Urinary bladder (tissue), 4 donors: ENCODE data around the gene RRP36. TPM values are rescaled to one million over a fixed set of nuclear protein-coding genes. Genes with fewer than 3 reads are reported as not detected.
"Not testable (repeated sequence)": the region's sequence is repeated elsewhere in the genome, so short reads cannot be mapped to it uniquely, and the experiment has no call there.

ENCODE experiments used
- DNase-seq: peaks from one replicate; pipeline ENCODE4 v3.0.0-alpha.2; 2015; ENCODE audit errors: extremely low spot score
- H3K27ac ChIP-seq: one replicate; pipeline ENCODE4 v1.5.1; 2013; ENCODE audit warnings: low read depth, mild to moderate bottlenecking, moderate library complexity
- H3K36me3 ChIP-seq: one replicate; pipeline ENCODE4 v1.6.1; 2013; ENCODE audit warnings: mild to moderate bottlenecking, moderate library complexity; ENCODE audit not compliant: insufficient read depth
- H3K4me1 ChIP-seq: one replicate; pipeline ENCODE4 v1.6.1; 2013; ENCODE audit warnings: mild to moderate bottlenecking, moderate library complexity; ENCODE audit not compliant: insufficient read depth
- H3K4me3 ChIP-seq: one replicate; pipeline ENCODE4 v1.5.1; 2013; ENCODE audit warnings: low read depth, low read length
- WGBS: extraction: QIAGEN DNeasy Blood & Tissue Kit; methylation state at CpG from one replicate; pipeline ENCODE4 v1.1.7; 2013; 5-methylcytosine and 5-hydroxymethylcytosine counted together
- polyA plus RNA-seq: library from polyadenylated mRNA; stranded (reverse); fragments of 200-250 nt; gene quantifications from one replicate; pipeline ENCODE4 v1.2.3, GENCODE V29; 2013
- total RNA-seq: library from RNA; depleted of rRNA; stranded (reverse); fragments of >200 nt; gene quantifications from one replicate; pipeline ENCODE4 v1.2.3, GENCODE V29; 2014
- donor health status: healthy with polysubstance abuse.
- donor health status: healthy.

RRP36 gene
- total and polyA plus RNA-seq, 2 donors: 37.1 to 38.1 TPM

- no peaks in the 10 kb centered on the region for H3K36me3 ChIP-seq
- H3K27ac ChIP-seq: no peak overlapping the region
- no peak overlapping the region for H3K4me3 ChIP-seq
- DNase-seq: no peak
- H3K4me1 ChIP-seq: no peaks in the 10 kb centered on the region
- WGBS: 43% methylated on average over 1 of the region's 1 CpG
These were observed 32.9 kb upstream of the RRP36 start for GRCh38 chr6:42988486-42989020.

GRCh38 chr6:42989923-42990322 lies 31.5 kb upstream of the RRP36 start:
- no peak overlapping the region for H3K27ac ChIP-seq
- 74% methylated on average over 5 of the region's 5 CpGs for WGBS
- no peaks in the 10 kb centered on the region for H3K36me3 ChIP-seq
- H3K4me3 ChIP-seq: no peak overlapping the region
- DNase-seq: no peak
- no peaks in the 10 kb centered on the region for H3K4me1 ChIP-seq

- WGBS: 88% methylated on average over 2 of the region's 2 CpGs
- Histone ChIP-seq H3K36me3 (no peaks in the 10 kb centered on the region), H3K4me1 (no peaks in the 10 kb centered on the region), H3K4me3 (no peak overlapping the region), H3K27ac (no peak overlapping the region)
- no peak for DNase-seq
These were observed 28.0 kb upstream of the RRP36 start for GRCh38 chr6:42993445-42993844.

GRCh38 chr6:42996513-42996912 lies 24.9 kb upstream of the RRP36 start:
- no peak for DNase-seq

GRCh38 chr6:42998205-42998604 lies 23.2 kb upstream of the RRP36 start:
- not testable (repeated sequence) for H3K4me1 ChIP-seq, H3K36me3 ChIP-seq, DNase-seq, H3K27ac ChIP-seq, H3K4me3 ChIP-seq
- 96% methylated on average over 9 of the region's 9 CpGs for WGBS

More at GRCh38 chr6:42996513-42996912, 24.9 kb upstream of the RRP36 start:
- Histone ChIP-seq H3K36me3 (no peaks in the 10 kb centered on the region), H3K4me1 (no peaks in the 10 kb centered on the region), H3K27ac (no peak overlapping the region), H3K4me3 (no peak overlapping the region)

GRCh38 chr6:43001843-43002242 lies 19.6 kb upstream of the RRP36 start:
- DNase-seq: no peak

GRCh38 chr6:43005844-43006243 lies 15.6 kb upstream of the RRP36 start:
- 90% methylated on average over 5 of the region's 5 CpGs for WGBS
- Histone ChIP-seq H3K4me1 (no peaks in the 10 kb centered on the region), H3K36me3 (peaks cover 5% of the 10 kb centered on the region), H3K4me3 (no peak overlapping the region), H3K27ac (no peak overlapping the region)
- DNase-seq: no peak

More at GRCh38 chr6:43001843-43002242, 19.6 kb upstream of the RRP36 start:
- no peaks in the 10 kb centered on the region for H3K4me1 ChIP-seq
- no peaks in the 10 kb centered on the region for H3K36me3 ChIP-seq
- H3K4me3 ChIP-seq: no peak overlapping the region
- no peak overlapping the region for H3K27ac ChIP-seq
- 96% methylated on average over 8 of the region's 8 CpGs for WGBS

GRCh38 chr6:43006251-43006650 lies 15.2 kb upstream of the RRP36 start:
- no peak overlapping the region for H3K27ac ChIP-seq
- no peak for DNase-seq
- H3K36me3 ChIP-seq: peaks cover 5% of the 10 kb centered on the region
- H3K4me1 ChIP-seq: no peaks in the 10 kb centered on the region
- WGBS: 93% methylated on average over 11 of the region's 11 CpGs
- no peak overlapping the region for H3K4me3 ChIP-seq

- Histone ChIP-seq H3K4me1 (no peaks in the 10 kb centered on the region), H3K36me3 (peaks cover 5% of the 10 kb centered on the region), H3K27ac (no peak overlapping the region), H3K4me3 (no peak overlapping the region)
- 90% methylated on average over 9 of the region's 9 CpGs for WGBS
- no peak for DNase-seq
These were observed 14.3 kb upstream of the RRP36 start for GRCh38 chr6:43007126-43007525.

GRCh38 chr6:43009124-43009523 lies 12.3 kb upstream of the RRP36 start:
- Histone ChIP-seq H3K4me1 (no peaks in the 10 kb centered on the region), H3K27ac (no peak overlapping the region), H3K4me3 (no peak overlapping the region), H3K36me3 (peaks cover 5% of the 10 kb centered on the region)
- WGBS: 63% methylated on average over 6 of the region's 6 CpGs
- no peak for DNase-seq

- Histone ChIP-seq H3K4me1 (no peaks in the 10 kb centered on the region), H3K27ac (no peak overlapping the region), H3K4me3 (no peak overlapping the region), H3K36me3 (peaks cover 5% of the 10 kb centered on the region)
- WGBS: 79% methylated on average over 6 of the region's 6 CpGs
- DNase-seq: no peak
These were observed 10.2 kb upstream of the RRP36 start for GRCh38 chr6:43011207-43011606.

GRCh38 chr6:43012364-43012763 lies 9.1 kb upstream of the RRP36 start:
- H3K4me3 ChIP-seq: no peak overlapping the region
- no peak for DNase-seq
- 81% methylated on average over 6 of the region's 6 CpGs for WGBS
- no peaks in the 10 kb centered on the region for H3K4me1 ChIP-seq
- peaks cover 1% of the 10 kb centered on the region for H3K36me3 ChIP-seq
- H3K27ac ChIP-seq: no peak overlapping the region

- Histone ChIP-seq H3K4me1 (no peaks in the 10 kb centered on the region), H3K36me3 (peaks cover 1% of the 10 kb centered on the region), H3K4me3 (peak overlapping the region; percentile 55), H3K27ac (peak overlapping the region; percentile 61)
- 2% methylated on average over 25 of the region's 25 CpGs for WGBS
- no peak for DNase-seq
These were observed 8.2 kb upstream of the RRP36 start for GRCh38 chr6:43013097-43013842.

- H3K27ac ChIP-seq: peak within 1 kb of the TSS; percentile 61
- peak within 1 kb of the TSS; percentile 78 for H3K4me3 ChIP-seq
- peaks cover 1% of the 10 kb centered on the region for H3K36me3 ChIP-seq
- peak; percentile 100 for DNase-seq
- WGBS: under 1% methylated on average over 51 of the region's 51 CpGs
- no peaks in the 10 kb centered on the region for H3K4me1 ChIP-seq
These were observed 7.5 kb upstream of the RRP36 start, which contains the start of the genes KLHDC3 and MEA1 for GRCh38 chr6:43013843-43014433. TSS of gene KLHDC3 (plus strand) at chr6:43014249. CDS start at chr6:43017193, 2,944 bp downstream. TSS of gene MEA1 (minus strand) at chr6:43013946. CDS start at chr6:43013813, 133 bp downstream.
